ENCODE data around the gene PAOX.
A peak's percentile ranks its signal among the peaks of the same experiment; 100 is the strongest.

The PAOX gene

GRCh38 chr10:133388236-133388972, 9.3 kb downstream of the PAOX start:
- peaks cover 0 to 4% of the 10 kb centered on the region in 2 donors for H3K36me3 ChIP-seq (ENCODE audit: control insufficient read depth in 2 of 2, insufficient read depth in 2 of 2, low read length in 2 of 2)
- no peak overlapping the region for H3K9ac ChIP-seq (ENCODE audit: low read length in 2 of 2)
- H3K4me3 ChIP-seq (ENCODE audit: low read length in 2 of 2) = no peak overlapping the region
- no peaks in the 10 kb centered on the region for H3K4me1 ChIP-seq (ENCODE audit: control insufficient read depth, insufficient read depth, low read length)
- H3K27me3 ChIP-seq (ENCODE audit: control insufficient read depth in 1 of 2, insufficient read depth in 2 of 2, low read length in 2 of 2) = no peaks in the 10 kb centered on the region
- no peak overlapping the region for H3K27ac ChIP-seq (ENCODE audit: low read length)
- no peaks in the 10 kb centered on the region for H3K9me3 ChIP-seq (ENCODE audit: control insufficient read depth in 2 of 2, low read length in 2 of 2)

GRCh38 chr10:133388973-133389818, 10.1 kb downstream of the PAOX start:
- H3K27ac ChIP-seq (ENCODE audit: low read length) = no peak overlapping the region
- H3K36me3 ChIP-seq (ENCODE audit: control insufficient read depth in 2 of 2, insufficient read depth in 2 of 2, low read length in 2 of 2) = peaks cover 0 to 4% of the 10 kb centered on the region in 2 donors
- H3K9me3 ChIP-seq (ENCODE audit: control insufficient read depth in 2 of 2, low read length in 2 of 2) = no peaks in the 10 kb centered on the region
- H3K4me1 ChIP-seq (ENCODE audit: control insufficient read depth, insufficient read depth, low read length) = no peaks in the 10 kb centered on the region
- H3K4me3 ChIP-seq (ENCODE audit: low read length in 2 of 2) = no peak overlapping the region
- H3K9ac ChIP-seq (ENCODE audit: low read length in 2 of 2) = no peak overlapping the region
- H3K27me3 ChIP-seq (ENCODE audit: control insufficient read depth in 1 of 2, insufficient read depth in 2 of 2, low read length in 2 of 2) = no peaks in the 10 kb centered on the region

GRCh38 chr10:133390597-133391248, 11.7 kb downstream of the PAOX start:
- Histone ChIP-seq H3K9me3 (ENCODE audit: control insufficient read depth in 2 of 2, low read length in 2 of 2) (no peaks in the 10 kb centered on the region), H3K27me3 (ENCODE audit: control insufficient read depth in 1 of 2, insufficient read depth in 2 of 2, low read length in 2 of 2) (no peaks in the 10 kb centered on the region), H3K4me1 (ENCODE audit: control insufficient read depth, insufficient read depth, low read length) (peaks cover 11% of the 10 kb centered on the region), H3K36me3 (ENCODE audit: control insufficient read depth in 2 of 2, insufficient read depth in 2 of 2, low read length in 2 of 2) (peaks cover 0 to 4% of the 10 kb centered on the region in 2 donors), H3K9ac (ENCODE audit: low read length in 2 of 2) (no peak overlapping the region), H3K4me3 (ENCODE audit: low read length in 2 of 2) (no peak overlapping the region), H3K27ac (ENCODE audit: low read length) (no peak overlapping the region)

- Histone ChIP-seq H3K9ac (ENCODE audit: low read length in 2 of 2) (no peak overlapping the region), H3K36me3 (ENCODE audit: control insufficient read depth in 2 of 2, insufficient read depth in 2 of 2, low read length in 2 of 2) (peaks cover 0 to 7% of the 10 kb centered on the region in 2 donors), H3K27ac (ENCODE audit: low read length) (no peak overlapping the region), H3K4me1 (ENCODE audit: control insufficient read depth, insufficient read depth, low read length) (peaks cover 11% of the 10 kb centered on the region), H3K27me3 (ENCODE audit: control insufficient read depth in 1 of 2, insufficient read depth in 2 of 2, low read length in 2 of 2) (no peaks in the 10 kb centered on the region), H3K9me3 (ENCODE audit: control insufficient read depth in 2 of 2, low read length in 2 of 2) (no peaks in the 10 kb centered on the region), H3K4me3 (ENCODE audit: low read length in 2 of 2) (no peak overlapping the region)
Observed at GRCh38 chr10:133391249-133391635, 12.2 kb downstream of the PAOX start.

- H3K27ac ChIP-seq (ENCODE audit: low read length) = no peak overlapping the region
- H3K9me3 ChIP-seq (ENCODE audit: control insufficient read depth in 2 of 2, low read length in 2 of 2) = no peaks in the 10 kb centered on the region
- H3K4me3 ChIP-seq (ENCODE audit: low read length in 2 of 2) = no peak overlapping the region
- peaks cover 11% of the 10 kb centered on the region for H3K4me1 ChIP-seq (ENCODE audit: control insufficient read depth, insufficient read depth, low read length)
- no peaks in the 10 kb centered on the region for H3K27me3 ChIP-seq (ENCODE audit: control insufficient read depth in 1 of 2, insufficient read depth in 2 of 2, low read length in 2 of 2)
- peaks cover 0 to 11% of the 10 kb centered on the region in 2 donors for H3K36me3 ChIP-seq (ENCODE audit: control insufficient read depth in 2 of 2, insufficient read depth in 2 of 2, low read length in 2 of 2)
- H3K9ac ChIP-seq (ENCODE audit: low read length in 2 of 2) = no peak overlapping the region
Observed at GRCh38 chr10:133391761-133392518, 12.9 kb downstream of the PAOX start.

GRCh38 chr10:133393401-133394063, 14.5 kb downstream of the PAOX start:
- no peak overlapping the region for H3K9ac ChIP-seq (ENCODE audit: low read length in 2 of 2)
- no peaks in the 10 kb centered on the region for H3K27me3 ChIP-seq (ENCODE audit: control insufficient read depth in 1 of 2, insufficient read depth in 2 of 2, low read length in 2 of 2)
- peaks cover 1 to 15% of the 10 kb centered on the region in 2 donors for H3K36me3 ChIP-seq (ENCODE audit: control insufficient read depth in 2 of 2, insufficient read depth in 2 of 2, low read length in 2 of 2)
- H3K4me3 ChIP-seq (ENCODE audit: low read length in 2 of 2) = peak overlapping the region; percentile 11 to 89
- H3K9me3 ChIP-seq (ENCODE audit: control insufficient read depth in 2 of 2, low read length in 2 of 2) = no peaks in the 10 kb centered on the region
- H3K27ac ChIP-seq (ENCODE audit: low read length) = no peak overlapping the region
- H3K4me1 ChIP-seq (ENCODE audit: control insufficient read depth, insufficient read depth, low read length) = peaks cover 11% of the 10 kb centered on the region

- peak within 1 kb of the TSS; percentile 89 to 97 for H3K4me3 ChIP-seq (ENCODE audit: low read length in 2 of 2)
- H3K27ac ChIP-seq (ENCODE audit: low read length) = peak within 1 kb of the TSS; percentile 41
- no peaks in the 10 kb centered on the region for H3K9me3 ChIP-seq (ENCODE audit: control insufficient read depth in 2 of 2, low read length in 2 of 2)
- H3K4me1 ChIP-seq (ENCODE audit: control insufficient read depth, insufficient read depth, low read length) = peaks cover 11% of the 10 kb centered on the region
- H3K27me3 ChIP-seq (ENCODE audit: control insufficient read depth in 1 of 2, insufficient read depth in 2 of 2, low read length in 2 of 2) = no peaks in the 10 kb centered on the region
- H3K9ac ChIP-seq (ENCODE audit: low read length in 2 of 2) = peak within 1 kb of the TSS; percentile 89 to 97
- peaks cover 5 to 21% of the 10 kb centered on the region in 2 donors for H3K36me3 ChIP-seq (ENCODE audit: control insufficient read depth in 2 of 2, insufficient read depth in 2 of 2, low read length in 2 of 2)
Observed at GRCh38 chr10:133394064-133394663, 15.1 kb downstream of the PAOX start, which contains the start of gene MTG1. Gene MTG1 (plus strand): TSS chr10:133394157. CDS start chr10:133394221, 64 bp downstream.

GRCh38 chr10:133394801-133395221, 15.7 kb downstream of the PAOX start:
- H3K4me1 ChIP-seq (ENCODE audit: control insufficient read depth, insufficient read depth, low read length) = peaks cover 11% of the 10 kb centered on the region

GRCh38 chr10:133396035-133396624, 17.1 kb downstream of the PAOX start:
- Histone ChIP-seq H3K9ac (ENCODE audit: low read length in 2 of 2) (no peak overlapping the region), H3K27me3 (ENCODE audit: control insufficient read depth in 1 of 2, insufficient read depth in 2 of 2, low read length in 2 of 2) (no peaks in the 10 kb centered on the region), H3K36me3 (ENCODE audit: control insufficient read depth in 2 of 2, insufficient read depth in 2 of 2, low read length in 2 of 2) (peaks cover 9 to 34% of the 10 kb centered on the region in 2 donors), H3K27ac (ENCODE audit: low read length) (no peak overlapping the region), H3K9me3 (ENCODE audit: control insufficient read depth in 2 of 2, low read length in 2 of 2) (no peaks in the 10 kb centered on the region), H3K4me1 (ENCODE audit: control insufficient read depth, insufficient read depth, low read length) (peaks cover 11% of the 10 kb centered on the region), H3K4me3 (ENCODE audit: low read length in 2 of 2) (no peak overlapping the region)

More at GRCh38 chr10:133394801-133395221, 15.7 kb downstream of the PAOX start:
- H3K27me3 ChIP-seq (ENCODE audit: control insufficient read depth in 1 of 2, insufficient read depth in 2 of 2, low read length in 2 of 2) = no peaks in the 10 kb centered on the region
- H3K36me3 ChIP-seq (ENCODE audit: control insufficient read depth in 2 of 2, insufficient read depth in 2 of 2, low read length in 2 of 2) = peaks cover 5 to 24% of the 10 kb centered on the region in 2 donors
- H3K27ac ChIP-seq (ENCODE audit: low read length) = peak overlapping the region; percentile 41
- H3K9ac ChIP-seq (ENCODE audit: low read length in 2 of 2) = peak overlapping the region; percentile 89 to 97
- peak overlapping the region; percentile 89 to 97 for H3K4me3 ChIP-seq (ENCODE audit: low read length in 2 of 2)
- no peaks in the 10 kb centered on the region for H3K9me3 ChIP-seq (ENCODE audit: control insufficient read depth in 2 of 2, low read length in 2 of 2)
